HEK293 (cell line): ENCODE measurements around the gene JPH2.
A peak's percentile ranks its signal among the peaks of the same experiment; 100 is the strongest.

Source experiments
- CTCF ChIA-PET: fragments of 350-600 bp; formaldehyde crosslinking; extraction: SDS; loops from one replicate; lab custom pipeline; 2021; ENCODE audit warnings: antibody characterized with exemption; lab: Yijun Ruan, JAX
- POLR2A ChIA-PET: fragments of 300-600 bp; formaldehyde crosslinking; extraction: SDS; loops from one replicate; lab custom pipeline; 2020; ENCODE audit warnings: antibody characterized with exemption, inconsistent platforms; lab: Yijun Ruan, JAX
- H3K27ac ChIP-seq: fragments of 200-500 bp; sonication (Bioruptor generic); 2 replicates; pipeline ENCODE4 v1.5.1; 2014; ENCODE audit warnings: low read depth, low read length, control low read depth, inconsistent platforms; ENCODE audit errors: extremely low read depth
- H3K36me3 ChIP-seq, 2 experiments: fragments of 200-500 bp in 1 of 2; sonication (Bioruptor generic) in 1 of 2; 1 replicate in 1 of 2; 2 replicates in 1 of 2; pipeline ENCODE4 v1.5.1; 2014 to 2017; ENCODE audit warnings: inconsistent platforms in 2 of 2, low read length in 2 of 2; ENCODE audit not compliant: control insufficient read depth in 2 of 2, insufficient read depth in 1 of 2
- H3K4me1 ChIP-seq: fragments of 200-500 bp; sonication (Bioruptor generic); 2 replicates; pipeline ENCODE4 v1.5.1; 2014; ENCODE audit warnings: mild to moderate bottlenecking, low read length, inconsistent platforms; ENCODE audit not compliant: control insufficient read depth, insufficient read depth
- H3K4me3 ChIP-seq: 2 replicates; pipeline ENCODE4 v1.5.1; 2011; ENCODE audit warnings: low read depth, mild to moderate bottlenecking, control low read depth, low read length, moderate library complexity
- H3K9me3 ChIP-seq: fragments of 200-500 bp; sonication (Bioruptor generic); 2 replicates; pipeline ENCODE4 v1.5.1; 2014; ENCODE audit warnings: low read depth, low read length, inconsistent platforms; ENCODE audit not compliant: control insufficient read depth, insufficient read depth
- ATF2 ChIP-seq: fragments of 450-650 bp; formaldehyde crosslinking; IDR thresholded peaks from 2 replicates; pipeline ENCODE4 v1.5.1; 2016; ENCODE audit warnings: missing biosample characterization, missing genetic modification characterization, low read depth
- EGR2 ChIP-seq: fragments of 450-650 bp; formaldehyde crosslinking; IDR thresholded peaks from 2 replicates; pipeline ENCODE4 v1.5.1; 2016; ENCODE audit warnings: low read depth, missing biosample characterization, missing genetic modification characterization
- KLF17 ChIP-seq: fragments of 450-650 bp; formaldehyde crosslinking; IDR thresholded peaks from 2 replicates; pipeline ENCODE4 v1.5.1; 2016; ENCODE audit warnings: missing biosample characterization, missing genetic modification characterization
- KLF8 ChIP-seq: fragments of 450-650 bp; formaldehyde crosslinking; IDR thresholded peaks from 2 replicates; pipeline ENCODE4 v1.5.1; 2016; ENCODE audit warnings: missing biosample characterization, missing genetic modification characterization
- OVOL3 ChIP-seq: fragments of 450-650 bp; formaldehyde crosslinking; IDR thresholded peaks from 2 replicates; pipeline ENCODE4 v1.5.1; 2016; ENCODE audit warnings: missing biosample characterization, missing genetic modification characterization
- REPIN1 ChIP-seq: fragments of 450-650 bp; formaldehyde crosslinking; IDR thresholded peaks from 2 replicates; pipeline ENCODE4 v1.5.1; 2017; ENCODE audit warnings: missing biosample characterization, missing genetic modification characterization, low read depth
- ZBTB21 ChIP-seq: fragments of 450-650 bp; formaldehyde crosslinking; IDR thresholded peaks from 2 replicates; pipeline ENCODE4 v1.5.1; 2017; ENCODE audit warnings: missing biosample characterization, missing genetic modification characterization
- ZEB2 ChIP-seq: fragments of 450-650 bp; formaldehyde crosslinking; IDR thresholded peaks from 2 replicates; pipeline ENCODE4 v1.5.1; 2016; ENCODE audit warnings: missing biosample characterization, missing genetic modification characterization
- ZFHX2 ChIP-seq: fragments of 450-650 bp; formaldehyde crosslinking; conservative IDR thresholded peaks from 2 replicates; pipeline ENCODE4 v1.5.1; 2016; ENCODE audit warnings: missing biosample characterization, missing genetic modification characterization
- ZFP3 ChIP-seq: fragments of 450-650 bp; formaldehyde crosslinking; IDR thresholded peaks from 2 replicates; pipeline ENCODE4 v1.5.1; 2016; ENCODE audit warnings: low read depth, missing biosample characterization, missing genetic modification characterization
- ZNF114 ChIP-seq: fragments of 450-650 bp; formaldehyde crosslinking; IDR thresholded peaks from 2 replicates; pipeline ENCODE4 v1.5.0; 2017; ENCODE audit warnings: missing biosample characterization, missing genetic modification characterization
- ZNF138 ChIP-seq: fragments of 450-650 bp; formaldehyde crosslinking; IDR thresholded peaks from 2 replicates; pipeline ENCODE4 v1.5.1; 2016; ENCODE audit warnings: missing biosample characterization, missing genetic modification characterization, borderline replicate concordance
- ZNF211 ChIP-seq: fragments of 450-650 bp; formaldehyde crosslinking; IDR thresholded peaks from 2 replicates; pipeline ENCODE4 v1.5.1; 2016; ENCODE audit warnings: low read depth, missing biosample characterization, missing genetic modification characterization
- ZNF239 ChIP-seq: fragments of 450-650 bp; formaldehyde crosslinking; IDR thresholded peaks from 2 replicates; pipeline ENCODE4 v1.5.1; 2016; ENCODE audit warnings: missing biosample characterization, missing genetic modification characterization
- ZNF324 ChIP-seq: fragments of 450-650 bp; formaldehyde crosslinking; IDR thresholded peaks from 2 replicates; pipeline ENCODE4 v1.5.1; 2016; ENCODE audit warnings: missing biosample characterization, missing genetic modification characterization
- ZNF394 ChIP-seq: fragments of 450-650 bp; formaldehyde crosslinking; IDR thresholded peaks from 2 replicates; pipeline ENCODE4 v1.5.1; 2016; ENCODE audit warnings: missing biosample characterization, missing genetic modification characterization, mild to moderate bottlenecking, moderate library complexity, borderline replicate concordance
- ZNF416 ChIP-seq: fragments of 450-650 bp; formaldehyde crosslinking; IDR thresholded peaks from 2 replicates; pipeline ENCODE4 v1.5.1; 2016; ENCODE audit warnings: missing biosample characterization, missing genetic modification characterization
- ZNF426 ChIP-seq: fragments of 450-650 bp; formaldehyde crosslinking; IDR thresholded peaks from 2 replicates; pipeline ENCODE4 v1.5.1; 2017; ENCODE audit warnings: missing biosample characterization, missing genetic modification characterization, mild to moderate bottlenecking, inconsistent platforms, moderate library complexity
- ZNF433 ChIP-seq: fragments of 450-650 bp; formaldehyde crosslinking; IDR thresholded peaks from 2 replicates; pipeline ENCODE4 v1.5.1; 2016; ENCODE audit warnings: missing biosample characterization, missing genetic modification characterization, low read depth
- ZNF558 ChIP-seq: fragments of 450-650 bp; formaldehyde crosslinking; IDR thresholded peaks from 2 replicates; pipeline ENCODE4 v1.5.1; 2016; ENCODE audit warnings: missing biosample characterization, missing genetic modification characterization
- ZNF664 ChIP-seq: fragments of 450-650 bp; formaldehyde crosslinking; IDR thresholded peaks from 2 replicates; pipeline ENCODE4 v1.5.1; 2016; ENCODE audit warnings: missing biosample characterization, missing genetic modification characterization
- ZNF704 ChIP-seq: fragments of 450-650 bp; formaldehyde crosslinking; IDR thresholded peaks from 2 replicates; pipeline ENCODE4 v1.5.1; 2016; ENCODE audit warnings: missing biosample characterization, missing genetic modification characterization
- ZNF792 ChIP-seq: fragments of 450-650 bp; formaldehyde crosslinking; IDR thresholded peaks from 2 replicates; pipeline ENCODE4 v1.5.1; 2016; ENCODE audit warnings: missing biosample characterization, missing genetic modification characterization
- ZSCAN16 ChIP-seq: fragments of 450-650 bp; formaldehyde crosslinking; IDR thresholded peaks from 2 replicates; pipeline ENCODE4 v1.5.1; 2016; ENCODE audit warnings: missing biosample characterization, missing genetic modification characterization
- TF ChIP-seq, protein P1 (sequence below): fragments of 450-650 bp; formaldehyde crosslinking; IDR thresholded peaks from 2 replicates; pipeline ENCODE4 v1.5.1; 2016; ENCODE audit warnings: missing biosample characterization, missing genetic modification characterization
- TF ChIP-seq, protein P2 (sequence below): fragments of 450-650 bp; formaldehyde crosslinking; IDR thresholded peaks from 2 replicates; pipeline ENCODE4 v1.5.1; 2016; ENCODE audit warnings: missing biosample characterization, missing genetic modification characterization

JPH2 gene

DNA sequence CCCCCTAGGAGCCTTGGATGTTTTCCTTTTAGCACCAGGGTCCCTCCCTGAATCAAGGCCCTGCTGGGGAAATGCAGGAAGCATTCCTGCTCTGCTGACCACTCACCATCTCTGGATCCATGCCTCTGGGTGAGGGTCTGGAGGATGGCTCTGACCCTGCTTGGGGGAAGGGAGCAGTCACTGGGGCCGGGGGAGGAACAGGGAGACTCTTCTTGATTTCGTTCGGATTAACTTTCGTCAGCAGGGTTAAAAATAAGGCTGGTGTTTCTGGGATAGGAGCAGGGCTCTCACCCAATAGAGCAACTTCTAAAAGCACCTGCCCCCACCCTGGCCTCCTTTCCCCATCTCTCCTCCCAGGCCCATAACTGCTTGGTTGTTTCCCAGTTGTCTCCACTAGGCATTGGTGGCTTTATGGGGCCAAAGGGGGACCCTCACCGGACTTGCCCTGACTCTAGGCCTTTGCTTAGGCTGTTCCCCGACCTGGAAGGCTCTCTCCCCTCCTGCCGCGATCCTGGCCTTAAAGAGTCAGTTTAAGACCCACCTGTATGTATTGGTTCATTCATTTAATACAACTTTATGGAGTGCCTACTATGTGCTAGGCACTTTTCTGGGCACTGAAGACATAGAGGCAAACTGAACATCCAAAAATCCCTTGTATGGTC, 63.0 kb downstream of the JPH2 start:
- no peaks in the 10 kb centered on the region for H3K4me1 ChIP-seq
- no peaks in the 10 kb centered on the region for H3K36me3 ChIP-seq
- H3K27ac ChIP-seq, result no peak overlapping the region
- no peak overlapping the region for H3K4me3 ChIP-seq
- no peak for TF ChIP-seq ZNF138 (tag by site-specific recombination)
- no peak for TF ChIP-seq ZNF558
- no peak for TF ChIP-seq ZNF324 (tag by site-specific recombination)
- no peak for TF ChIP-seq ZNF114 (tag by site-specific recombination)
- TF ChIP-seq ZNF664 (tag by site-specific recombination), result no peak
- no peak for TF ChIP-seq ZNF426 (tag by site-specific recombination)
- TF ChIP-seq, protein P1, sequence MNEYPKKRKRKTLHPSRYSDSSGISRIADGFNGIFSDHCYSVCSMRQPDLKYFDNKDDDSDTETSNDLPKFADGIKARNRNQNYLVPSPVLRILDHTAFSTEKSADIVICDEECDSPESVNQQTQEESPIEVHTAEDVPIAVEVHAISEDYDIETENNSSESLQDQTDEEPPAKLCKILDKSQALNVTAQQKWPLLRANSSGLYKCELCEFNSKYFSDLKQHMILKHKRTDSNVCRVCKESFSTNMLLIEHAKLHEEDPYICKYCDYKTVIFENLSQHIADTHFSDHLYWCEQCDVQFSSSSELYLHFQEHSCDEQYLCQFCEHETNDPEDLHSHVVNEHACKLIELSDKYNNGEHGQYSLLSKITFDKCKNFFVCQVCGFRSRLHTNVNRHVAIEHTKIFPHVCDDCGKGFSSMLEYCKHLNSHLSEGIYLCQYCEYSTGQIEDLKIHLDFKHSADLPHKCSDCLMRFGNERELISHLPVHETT (tag by site-specific recombination), result no peak
- no peak for TF ChIP-seq ZSCAN16 (tag by site-specific recombination)
- no peak for TF ChIP-seq ZNF433
- no peak for TF ChIP-seq EGR2
- no peak for TF ChIP-seq KLF8 (tag by site-specific recombination)
- ChIA-PET CTCF (interaction anchor here (1.1 kb wide), 1 partner anchor 7 kb away, joined by 3 read pairs; no protein-coding TSS in a partner anchor), POLR2A (no interaction called here)
- no peaks in the 10 kb centered on the region for H3K9me3 ChIP-seq

DNA sequence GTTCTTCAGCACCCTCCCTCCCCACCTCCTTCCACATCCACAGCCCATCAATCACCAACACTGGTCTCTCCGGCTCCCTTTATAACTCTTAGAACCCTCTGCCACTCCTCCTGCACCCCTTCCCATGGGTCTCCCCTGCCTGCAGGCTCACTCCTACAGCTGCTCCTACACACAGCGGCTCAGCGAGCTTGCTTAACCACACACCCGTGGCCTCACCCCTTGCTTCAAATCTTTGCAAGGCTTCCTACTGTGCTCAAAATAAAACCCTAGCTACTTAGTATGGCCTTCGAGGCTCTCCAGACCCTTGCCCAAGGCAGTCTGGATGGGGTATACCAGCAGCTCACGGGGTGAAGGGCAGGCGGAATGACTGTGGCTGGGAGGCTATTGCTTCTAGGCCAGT, 63.7 kb downstream of the JPH2 start:
- Histone ChIP-seq H3K4me3 (no peak overlapping the region), H3K27ac (no peak overlapping the region), H3K4me1 (no peaks in the 10 kb centered on the region), H3K36me3 (no peaks in the 10 kb centered on the region), H3K9me3 (no peaks in the 10 kb centered on the region)
- ChIA-PET POLR2A (no interaction called here), CTCF (no interaction called here)
- no peak for TF ChIP-seq ZNF416
- no peak for TF ChIP-seq OVOL3 (tag by site-specific recombination)
- TF ChIP-seq ZFHX2, result peak; percentile 53
- TF ChIP-seq EGR2, result peak; percentile 45

- no peak overlapping the region for H3K4me3 ChIP-seq
- H3K27ac ChIP-seq, result no peak overlapping the region
- H3K9me3 ChIP-seq, result no peaks in the 10 kb centered on the region
- no peaks in the 10 kb centered on the region for H3K4me1 ChIP-seq
- no peaks in the 10 kb centered on the region for H3K36me3 ChIP-seq
- POLR2A ChIA-PET, result interaction anchor here (1.4 to 1.7 kb wide), 2 partner anchors 45 to 69 kb away, joined by 4 to 5 read pairs; no protein-coding TSS in a partner anchor
- CTCF ChIA-PET, result interaction anchor here (0.6 to 10.5 kb wide), 8 partner anchors 10 to 1133 kb away, joined by 3 to 316 read pairs (median 4); partner anchors contain the start of genes FITM2 and JPH2
- TF ChIP-seq ZNF239 (tag by site-specific recombination), result no peak
- TF ChIP-seq, protein P2, sequence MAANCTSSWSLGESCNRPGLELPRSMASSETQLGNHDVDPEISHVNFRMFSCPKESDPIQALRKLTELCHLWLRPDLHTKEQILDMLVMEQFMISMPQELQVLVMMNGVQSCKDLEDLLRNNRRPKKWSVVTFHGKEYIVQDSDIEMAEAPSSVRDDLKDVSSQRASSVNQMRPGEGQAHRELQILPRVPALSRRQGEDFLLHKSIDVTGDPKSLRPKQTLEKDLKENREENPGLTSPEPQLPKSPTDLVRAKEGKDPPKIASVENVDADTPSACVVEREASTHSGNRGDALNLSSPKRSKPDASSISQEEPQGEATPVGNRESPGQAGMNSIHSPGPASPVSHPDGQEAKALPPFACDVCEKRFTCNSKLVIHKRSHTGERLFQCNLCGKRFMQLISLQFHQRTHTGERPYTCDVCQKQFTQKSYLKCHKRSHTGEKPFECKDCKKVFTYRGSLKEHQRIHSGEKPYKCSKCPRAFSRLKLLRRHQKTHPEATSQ (tag by site-specific recombination), result no peak
- TF ChIP-seq ATF2 (tag by site-specific recombination), result no peak
- TF ChIP-seq REPIN1 (tag by site-specific recombination), result no peak
- no peak for TF ChIP-seq ZEB2 (tag by site-specific recombination)
- TF ChIP-seq ZBTB21, result no peak
- TF ChIP-seq ZNF792 (tag by site-specific recombination), result no peak
- no peak for TF ChIP-seq ZNF704 (tag by site-specific recombination)
- no peak for TF ChIP-seq ZNF394 (tag by site-specific recombination)
- no peak for TF ChIP-seq ZFP3
- TF ChIP-seq KLF17 (tag by site-specific recombination), result no peak
- TF ChIP-seq ZNF211, result no peak
These were observed 66.1 kb downstream of the JPH2 start for GRCh38 chr20:44120676-44121425.
